H1 (cell line): ENCODE data around the gene LITAFD. TPM values are rescaled to one million over a fixed set of nuclear protein-coding genes. Genes with fewer than 3 reads are reported as not detected.
A peak's percentile ranks its signal among the peaks of the same experiment; 100 is the strongest.

Experiments
- ASH2L ChIP-seq: fragments of 200-600, 300-600 bp; sonication (generic); IDR thresholded peaks from one replicate; pipeline ENCODE4 v1.7.1; 2017; ENCODE audit warnings: low read length
- CBX5 ChIP-seq: fragments of 300-800, 300-1000 bp; sonication (generic); IDR thresholded peaks from 2 replicates; pipeline ENCODE4 v1.7.1; 2016; ENCODE audit warnings: antibody characterized with exemption, low read length, low read depth
- CREB1 ChIP-seq: IDR thresholded peaks from 2 replicates; pipeline ENCODE4 v1.6.1; 2012; ENCODE audit warnings: inconsistent platforms
- CTBP2 ChIP-seq: IDR thresholded peaks from 2 replicates; pipeline ENCODE4 v1.7.0; 2011; ENCODE audit warnings: borderline replicate concordance, mild to moderate bottlenecking, moderate library complexity, mixed read lengths, low read length; ENCODE audit not compliant: insufficient read depth, insufficient read length
- E2F6 ChIP-seq: IDR thresholded peaks from 2 replicates; pipeline ENCODE4 v1.6.1; 2012; ENCODE audit warnings: inconsistent platforms
- GTF2F1 ChIP-seq: IDR thresholded peaks from 2 replicates; pipeline ENCODE4 v1.6.1; 2012; ENCODE audit warnings: low read depth, low read length, improper control_type of control experiment, borderline replicate concordance
- HDAC2 ChIP-seq, 2 experiments: fragments of 300-600 bp in 1 of 2; sonication (generic) in 1 of 2; IDR thresholded peaks; 2 replicates each; pipeline ENCODE4 v1.6.1; 2011 to 2012; ENCODE audit warnings: low read depth in 2 of 2, low read length in 2 of 2, mild to moderate bottlenecking in 2 of 2, moderate library complexity in 2 of 2, borderline replicate concordance in 1 of 2, inconsistent platforms in 1 of 2
- KDM1A ChIP-seq: fragments of 200-600, 300-600 bp; sonication (generic); IDR thresholded peaks from 2 replicates; pipeline ENCODE4 v1.7.1; 2016; ENCODE audit warnings: mild to moderate bottlenecking, low read length, borderline replicate concordance
- KDM4A ChIP-seq: IDR thresholded peaks from one replicate; pipeline ENCODE4 v1.7.1; 2012; ENCODE audit warnings: low read depth, mild to moderate bottlenecking, moderate library complexity, low read length, inconsistent platforms; ENCODE audit not compliant: severe bottlenecking
- KDM5A ChIP-seq: fragments of 200-600 bp; IDR thresholded peaks from 2 replicates; pipeline ENCODE4 v1.7.1; 2012; ENCODE audit warnings: mild to moderate bottlenecking, low read length, inconsistent platforms, mixed read lengths
- NANOG ChIP-seq: IDR thresholded peaks from 2 replicates; pipeline ENCODE4 v1.6.1; 2011; ENCODE audit warnings: low read length, low read depth, mild to moderate bottlenecking, inconsistent platforms; ENCODE audit not compliant: insufficient read depth, poor library complexity, severe bottlenecking
- POLR2A ChIP-seq, 2 experiments: IDR thresholded peaks; 1 replicate in 1 of 2; 2 replicates in 1 of 2; pipeline ENCODE4 v1.6.1; 2011; ENCODE audit warnings: low read depth in 2 of 2, low read length in 2 of 2, mild to moderate bottlenecking in 2 of 2; ENCODE audit errors: control extremely low read depth in 1 of 2
- POU5F1 ChIP-seq: IDR thresholded peaks from 2 replicates; pipeline ENCODE4 v1.6.1; 2011; ENCODE audit warnings: low read depth, mild to moderate bottlenecking, low read length, moderate library complexity
- RFX5 ChIP-seq: IDR thresholded peaks from 2 replicates; pipeline ENCODE4 v1.6.1; 2011; ENCODE audit warnings: low read depth, low read length, improper control_type of control experiment, borderline replicate concordance
- RXRA ChIP-seq: IDR thresholded peaks from 2 replicates; pipeline ENCODE4 v1.6.1; 2011; ENCODE audit warnings: low read depth, mild to moderate bottlenecking, low read length, moderate library complexity; ENCODE audit not compliant: insufficient read depth
- SAP30 ChIP-seq: fragments of 300-600 bp; sonication (generic); IDR thresholded peaks from 2 replicates; pipeline ENCODE4 v1.7.1; 2012; ENCODE audit warnings: low read length, moderate library complexity, mild to moderate bottlenecking, inconsistent platforms; ENCODE audit not compliant: insufficient read depth, insufficient replicate concordance
- SIN3A ChIP-seq, 2 experiments: IDR thresholded peaks in 1 of 2; conservative IDR thresholded peaks in 1 of 2; 2 replicates each; pipeline ENCODE4 v1.6.1; 2011 to 2012; ENCODE audit warnings: low read length in 2 of 2, improper control_type of control experiment in 1 of 2, low read depth in 1 of 2, mild to moderate bottlenecking in 1 of 2
- SIX5 ChIP-seq: IDR thresholded peaks from 2 replicates; pipeline ENCODE4 v1.6.1; 2011; ENCODE audit warnings: mild to moderate bottlenecking, low read depth, low read length
- SP4 ChIP-seq: IDR thresholded peaks from 2 replicates; pipeline ENCODE4 v1.6.1; 2012; ENCODE audit warnings: low read length, inconsistent platforms
- SUZ12 ChIP-seq: fragments of 200-600 bp; sonication (generic); IDR thresholded peaks from 2 replicates; pipeline ENCODE4 v1.6.1; 2012; ENCODE audit warnings: mild to moderate bottlenecking, inconsistent platforms, low read length, moderate library complexity, mixed read lengths
- TEAD4 ChIP-seq: IDR thresholded peaks from 2 replicates; pipeline ENCODE4 v1.6.1; 2012; ENCODE audit warnings: low read depth, low read length, inconsistent platforms, mixed read lengths
- USF2 ChIP-seq: IDR thresholded peaks from 2 replicates; pipeline ENCODE4 v1.6.1; 2011; ENCODE audit warnings: low read length, improper control_type of control experiment
- polyA plus RNA-seq, 7 experiments: library from polyadenylated mRNA; depleted of rRNA in 3 of 7; stranded (reverse) in 5 of 7; unstranded in 2 of 7; fragments of >200 nt in 5 of 7; fragments of 200-250 nt in 2 of 7; gene quantifications; 1 replicate in 5 of 7; 2 replicates in 1 of 7; 4 replicates in 1 of 7; pipeline versions ENCODE4 v1.2.1 to v1.2.3, GENCODE V29; 2011 to 2013; ENCODE audit warnings: missing spikeins in 2 of 7, mixed read lengths in 2 of 7
- total RNA-seq: library from RNA; stranded (reverse); fragmentation: NEBNext Ultra II Directional; extraction: Animal tissue kit (Norgen Biotek cat#: 25700); gene quantifications from 2 replicates; pipeline ENCODE4 v1.2.1, GENCODE V29; 2021

LITAFD gene
- total and polyA plus RNA-seq, 2 of the 8 experiments (the other 6 are each of a cell fraction or from before 2014, with no cell fraction given) = not detected

- TF ChIP-seq SAP30 = peak; percentile 86
- TF ChIP-seq POU5F1 = no peak
- no peak for TF ChIP-seq RFX5
- peak; percentile 61 to 65; a peak in 1 of 4 replicates for TF ChIP-seq HDAC2 (IDR thresholded peaks at IDR 0.05; ENCODE audit: borderline replicate concordance in 1 of 2, low read depth in 2 of 2, low read length in 2 of 2)
- peak; percentile 73 for TF ChIP-seq CREB1
- peak; percentile 85 for TF ChIP-seq USF2
- TF ChIP-seq SUZ12 = no peak
- peak; percentile 63 for TF ChIP-seq ASH2L
- no peak for TF ChIP-seq CTBP2
- TF ChIP-seq POLR2A (IDR thresholded peaks at IDR 0.05; ENCODE audit: control extremely low read depth in 1 of 2, low read depth in 2 of 2, low read length in 2 of 2) = peak in 1 of 2 experiments; percentile 58; a peak in 2 of 3 replicates
- peak; percentile 97 for TF ChIP-seq TEAD4
- no peak for TF ChIP-seq KDM4A
- no peak for TF ChIP-seq RXRA
- TF ChIP-seq KDM1A = peak; percentile 76; the same call in 1 of the 2 replicates
- TF ChIP-seq NANOG = peak; percentile 55
- TF ChIP-seq SP4 = peak; percentile 36; the same call in 1 of the 2 replicates
- no peak for TF ChIP-seq SIX5
- peak; percentile 77 for TF ChIP-seq E2F6
- TF ChIP-seq GTF2F1 = no peak
- no peak for TF ChIP-seq CBX5
- TF ChIP-seq KDM5A = no peak
- TF ChIP-seq SIN3A (conservative IDR thresholded peaks at IDR 0.05 in 1 of 2, IDR thresholded peaks at IDR 0.05 in 1 of 2; ENCODE audit: low read depth in 1 of 2, low read length in 2 of 2) = peak; percentile 96
Measured at GRCh38 chr16:8866118-8866883, 15.8 kb upstream of the LITAFD start (continued).
